Measurements from ENCODE around the gene DIS3L2. TPM values are rescaled to one million over a fixed set of nuclear protein-coding genes. Genes with fewer than 3 reads are reported as not detected.

The DIS3L2 gene
- total RNA-seq, 1 donor: 24.9 TPM

DNA sequence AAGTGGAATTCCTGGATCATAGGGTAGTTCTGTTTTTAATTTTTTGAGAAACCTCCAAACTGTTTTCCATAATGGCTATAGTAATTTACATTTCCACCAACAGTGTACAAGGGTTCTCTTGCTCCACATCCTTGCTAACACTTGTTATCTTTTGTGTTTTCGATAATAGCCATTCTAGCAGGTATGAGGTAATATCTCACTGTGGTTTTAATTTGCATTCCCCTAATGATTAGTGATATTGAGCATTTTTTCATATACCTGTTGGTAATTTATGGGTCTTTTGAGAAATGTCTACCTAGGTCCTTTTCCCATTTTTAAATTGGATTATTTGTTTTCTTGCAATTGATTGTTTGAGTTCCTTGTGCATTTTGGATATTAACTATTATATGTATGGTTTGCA lies 39.6 kb downstream of the DIS3L2 start:
- H3K4me3 ChIP-seq (ENCODE audit: low read depth, low read length): no peak overlapping the region
- DNase-seq (ENCODE audit: low read depth): no peak
- TF ChIP-seq, protein P1, sequence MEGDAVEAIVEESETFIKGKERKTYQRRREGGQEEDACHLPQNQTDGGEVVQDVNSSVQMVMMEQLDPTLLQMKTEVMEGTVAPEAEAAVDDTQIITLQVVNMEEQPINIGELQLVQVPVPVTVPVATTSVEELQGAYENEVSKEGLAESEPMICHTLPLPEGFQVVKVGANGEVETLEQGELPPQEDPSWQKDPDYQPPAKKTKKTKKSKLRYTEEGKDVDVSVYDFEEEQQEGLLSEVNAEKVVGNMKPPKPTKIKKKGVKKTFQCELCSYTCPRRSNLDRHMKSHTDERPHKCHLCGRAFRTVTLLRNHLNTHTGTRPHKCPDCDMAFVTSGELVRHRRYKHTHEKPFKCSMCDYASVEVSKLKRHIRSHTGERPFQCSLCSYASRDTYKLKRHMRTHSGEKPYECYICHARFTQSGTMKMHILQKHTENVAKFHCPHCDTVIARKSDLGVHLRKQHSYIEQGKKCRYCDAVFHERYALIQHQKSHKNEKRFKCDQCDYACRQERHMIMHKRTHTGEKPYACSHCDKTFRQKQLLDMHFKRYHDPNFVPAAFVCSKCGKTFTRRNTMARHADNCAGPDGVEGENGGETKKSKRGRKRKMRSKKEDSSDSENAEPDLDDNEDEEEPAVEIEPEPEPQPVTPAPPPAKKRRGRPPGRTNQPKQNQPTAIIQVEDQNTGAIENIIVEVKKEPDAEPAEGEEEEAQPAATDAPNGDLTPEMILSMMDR (IDR thresholded peaks at IDR 0.05; ENCODE audit: insufficient read depth, low read length): no peak

DNA sequence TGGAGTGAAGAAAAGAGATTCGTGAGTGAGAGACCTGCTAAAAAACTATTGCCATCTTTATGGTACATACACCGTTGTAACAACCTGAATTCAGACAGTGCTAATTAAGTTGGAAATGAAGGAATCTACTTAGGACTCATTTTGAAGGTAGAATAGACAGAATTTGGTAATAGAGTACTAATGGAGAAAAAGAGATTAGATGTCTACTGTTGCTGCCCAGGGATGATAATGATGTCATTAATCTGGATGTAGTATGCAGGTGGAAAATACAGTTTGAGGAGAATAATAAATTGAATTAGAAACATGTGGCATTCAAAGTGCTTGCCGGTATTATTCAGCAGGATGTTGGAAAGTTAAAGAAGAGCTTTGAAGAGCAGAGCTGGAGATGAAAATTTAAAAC lies 44.7 kb downstream of the DIS3L2 start:
- DNase-seq (ENCODE audit: low read depth): no peak
- TF ChIP-seq, protein P1 (IDR thresholded peaks at IDR 0.05; ENCODE audit: insufficient read depth, low read length): no peak

DNA sequence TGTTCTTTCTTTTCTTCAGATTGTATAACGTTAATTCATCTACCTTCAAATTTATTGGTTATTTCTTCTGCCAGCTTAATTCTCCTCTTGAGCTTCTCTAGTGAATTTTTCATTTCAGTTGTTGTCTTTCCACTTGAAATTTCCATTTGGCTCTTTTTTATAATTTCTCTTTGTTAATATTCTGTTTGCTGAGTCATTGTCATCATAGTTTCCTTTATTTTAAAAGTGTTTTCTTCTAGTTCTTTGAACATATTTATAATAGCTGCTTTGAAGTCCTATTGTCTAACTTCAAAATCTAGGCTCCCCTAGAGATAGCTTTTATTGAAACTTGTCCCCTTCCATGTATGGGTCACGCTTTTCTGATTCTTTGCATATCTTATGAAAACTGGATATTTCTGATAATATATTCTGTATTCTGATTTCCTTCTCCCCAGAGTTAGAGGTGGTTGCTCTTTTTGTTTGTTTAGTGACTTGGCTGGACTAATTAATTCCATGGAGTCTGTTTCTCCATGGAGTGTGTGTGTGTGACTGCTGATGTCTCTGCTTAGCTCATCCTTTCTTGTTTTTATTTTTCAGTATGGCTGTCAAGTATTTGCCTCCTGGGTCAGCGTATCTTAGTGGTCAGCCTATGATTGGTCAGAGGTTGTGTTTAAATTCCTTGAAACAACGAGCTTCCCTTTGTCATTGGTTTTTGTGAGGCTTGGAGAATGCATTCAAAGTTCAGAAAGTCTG lies 47.6 kb downstream of the DIS3L2 start:
- TF ChIP-seq, protein P1 (IDR thresholded peaks at IDR 0.05; ENCODE audit: insufficient read depth, low read length): no peak
- no peak for DNase-seq (ENCODE audit: low read depth)
- H3K4me3 ChIP-seq (ENCODE audit: low read depth, low read length): no peak overlapping the region

More for the DNA sequence above, 44.7 kb downstream of the DIS3L2 start:
- no peak overlapping the region for H3K4me3 ChIP-seq (ENCODE audit: low read depth, low read length)

DNA sequence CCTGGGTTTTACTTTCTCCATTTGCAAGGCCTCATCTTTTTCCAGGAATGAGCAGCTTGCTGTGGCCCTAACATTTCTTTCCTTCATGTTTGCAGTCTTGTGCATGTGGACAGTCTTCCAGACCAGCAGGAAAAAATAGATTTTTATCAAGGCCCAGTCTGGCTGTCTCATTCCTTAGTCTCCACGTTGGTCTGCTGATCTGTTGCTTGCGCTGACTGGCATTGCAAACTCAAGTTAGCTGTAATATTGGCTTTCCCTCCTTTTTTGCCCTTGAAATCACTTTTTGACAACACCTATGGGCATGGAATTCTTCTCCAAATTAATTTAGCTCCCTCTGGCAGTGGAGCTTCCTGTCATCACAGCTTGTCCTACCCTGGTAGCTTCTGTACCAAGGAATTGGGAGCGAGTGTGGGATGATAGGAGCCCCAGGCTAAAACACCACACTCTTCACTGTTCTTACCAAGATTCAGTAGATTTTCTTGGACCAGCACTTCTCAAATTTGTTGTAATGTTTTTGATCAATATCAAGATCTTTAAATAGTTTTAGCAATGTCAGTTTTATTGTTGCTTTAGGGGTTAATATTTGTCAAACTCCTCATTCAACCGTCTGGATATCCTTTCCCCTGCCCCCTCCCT lies 48.2 kb downstream of the DIS3L2 start:
- TF ChIP-seq, protein P1 (IDR thresholded peaks at IDR 0.05; ENCODE audit: insufficient read depth, low read length): no peak
- DNase-seq (ENCODE audit: low read depth): no peak
- no peak overlapping the region for H3K4me3 ChIP-seq (ENCODE audit: low read depth, low read length)

DNA sequence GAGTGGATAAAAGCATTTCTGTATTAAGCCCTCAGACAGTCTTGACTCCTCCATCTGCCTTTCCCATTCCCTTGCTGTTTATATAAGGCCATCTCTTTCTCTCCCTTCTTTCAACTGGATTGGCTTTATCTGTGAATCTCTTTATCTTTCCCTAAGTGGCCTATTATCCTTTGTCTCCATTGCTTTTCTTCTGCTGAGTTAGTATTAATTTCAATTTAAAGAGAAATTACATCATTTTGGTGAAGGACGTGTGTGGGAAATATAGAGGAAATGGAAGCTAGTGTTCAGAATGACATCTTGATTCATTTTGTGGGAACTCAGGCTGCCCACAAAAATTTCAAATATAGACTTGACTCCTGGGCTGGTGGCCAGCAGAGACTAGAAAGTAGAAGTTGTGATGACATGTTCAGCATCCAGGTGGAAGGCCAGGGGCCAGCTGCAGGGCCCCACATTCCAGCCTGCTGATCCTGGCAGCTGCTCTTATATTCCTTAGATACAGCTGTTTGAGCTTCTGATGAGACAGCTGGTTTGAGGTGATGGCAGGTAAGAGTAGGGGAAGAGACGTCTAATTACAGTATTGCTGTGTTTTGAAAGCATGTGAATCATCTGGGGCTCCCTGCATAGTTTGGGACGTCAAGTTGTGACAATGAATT lies 52.3 kb downstream of the DIS3L2 start:
- peak; percentile 82 for DNase-seq (ENCODE audit: low read depth)
- TF ChIP-seq, protein P1 (IDR thresholded peaks at IDR 0.05; ENCODE audit: insufficient read depth, low read length): no peak
- H3K4me3 ChIP-seq (ENCODE audit: low read depth, low read length): no peak overlapping the region

DNA sequence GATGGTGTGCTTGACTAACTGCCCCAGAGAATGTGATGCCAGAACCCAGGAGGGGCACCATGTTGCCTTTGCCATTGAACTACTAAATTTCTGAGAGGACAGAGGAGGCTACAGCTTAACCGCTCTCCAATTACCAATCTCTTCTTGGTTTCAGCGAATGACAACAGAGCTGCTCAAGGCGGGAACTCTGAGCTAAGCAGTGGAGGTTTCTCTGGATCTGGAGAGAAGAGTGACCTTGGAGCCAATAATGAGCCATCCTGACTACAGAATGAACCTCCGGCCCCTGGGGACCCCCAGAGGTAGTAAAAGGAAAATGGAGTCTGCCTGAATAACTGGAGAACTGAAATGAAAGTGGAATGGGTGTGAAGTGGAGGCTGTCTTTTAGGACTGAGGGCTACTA lies 53.2 kb downstream of the DIS3L2 start:
- DNase-seq (ENCODE audit: low read depth): no peak
- H3K4me3 ChIP-seq (ENCODE audit: low read depth, low read length): no peak overlapping the region
- TF ChIP-seq, protein P1 (IDR thresholded peaks at IDR 0.05; ENCODE audit: insufficient read depth, low read length): no peak

All from fibroblast of the aortic adventitia (primary cell).